RCC 7860 (cell line): ENCODE data around the gene LOXL1.
A peak's percentile ranks its signal among the peaks of the same experiment; 100 is the strongest.

Experiments used
- DNase-seq: peaks from one replicate; pipeline ENCODE4 v3.0.0-alpha.2; 2015; ENCODE audit warnings: low spot score
- FAIRE-seq: peaks from 2 replicates; lab custom pipeline; 2012; peaks lifted over from hg19 to GRCh38; lab: Jason Lieb, UNC

LOXL1 gene

GRCh38 chr15:73926219-73927002, at the start of gene LOXL1:
LOXL1 (plus strand) TSS chr15:73926462; CDS start chr15:73926784, 322 bp downstream.
- DNase-seq (peak; percentile 71), FAIRE-seq (no peak)

GRCh38 chr15:73879426-73879825, 46.8 kb upstream of the LOXL1 start:
- no peak for FAIRE-seq
- DNase-seq: no peak

- DNase-seq: no peak
- no peak for FAIRE-seq
Observed at GRCh38 chr15:73881579-73882320, 44.5 kb upstream of the LOXL1 start.

- DNase-seq (no peak), FAIRE-seq (no peak)
Observed at GRCh38 chr15:73882761-73883419, 43.4 kb upstream of the LOXL1 start.

GRCh38 chr15:73884159-73884558, 42.1 kb upstream of the LOXL1 start:
- FAIRE-seq (no peak), DNase-seq (no peak)

- FAIRE-seq (no peak), DNase-seq (no peak)
Observed at GRCh38 chr15:73885954-73886700, 40.1 kb upstream of the LOXL1 start.

- DNase-seq: no peak
- no peak for FAIRE-seq
Observed at GRCh38 chr15:73886717-73887345, 39.4 kb upstream of the LOXL1 start.

- DNase-seq: no peak
- no peak for FAIRE-seq
Observed at GRCh38 chr15:73887481-73887880, 38.8 kb upstream of the LOXL1 start.

- no peak for FAIRE-seq
- DNase-seq: no peak
Observed at GRCh38 chr15:73888224-73889041, 37.8 kb upstream of the LOXL1 start.

GRCh38 chr15:73889053-73889761, 37.1 kb upstream of the LOXL1 start:
- DNase-seq (no peak), FAIRE-seq (no peak)

- no peak for DNase-seq
- no peak for FAIRE-seq
Observed at GRCh38 chr15:73889762-73890124, 36.5 kb upstream of the LOXL1 start.

- FAIRE-seq: no peak
- no peak for DNase-seq
Observed at GRCh38 chr15:73891328-73892315, 34.6 kb upstream of the LOXL1 start.

GRCh38 chr15:73892446-73893226, 33.6 kb upstream of the LOXL1 start:
- no peak for DNase-seq
- FAIRE-seq: no peak

- FAIRE-seq: no peak
- DNase-seq: no peak
Observed at GRCh38 chr15:73894133-73894814, 32.0 kb upstream of the LOXL1 start.

- peak; percentile 88 for DNase-seq
- FAIRE-seq: peak; percentile 83
Observed at GRCh38 chr15:73897441-73898261, 28.6 kb upstream of the LOXL1 start.
